ENCODE data around the gene ZNF236. TPM values are rescaled to one million over a fixed set of nuclear protein-coding genes. Genes with fewer than 3 reads are reported as not detected.
"Not testable (repeated sequence)": the region's sequence is repeated elsewhere in the genome, so short reads cannot be mapped to it uniquely, and the experiment has no call there.

The ZNF236 gene
- total and polyA plus RNA-seq, 11 donors, result 1.9 to 17.0 (median 10.4) TPM

DNA sequence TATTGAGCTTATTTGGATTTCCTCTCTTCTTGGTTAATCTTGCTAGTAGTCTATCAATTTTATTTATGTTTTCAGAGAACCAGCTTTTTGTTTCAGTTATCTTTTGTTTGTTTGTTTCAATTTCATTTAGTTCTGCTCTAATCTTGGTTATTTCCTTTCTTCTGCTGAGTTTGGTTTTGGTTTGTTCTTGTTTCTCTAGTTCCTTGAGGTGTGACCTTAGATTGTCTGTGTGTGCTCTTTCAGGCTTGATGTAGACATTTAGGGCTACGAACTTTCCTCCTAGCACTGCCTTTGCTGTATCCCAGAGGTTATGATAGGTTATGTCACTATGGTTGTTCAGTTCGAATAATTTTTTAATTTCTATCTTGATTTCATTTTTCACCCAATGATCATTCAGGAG, 141.6 kb downstream of the ZNF236 start:
- Histone ChIP-seq H3K4me3 (no peak overlapping the region), H3K27ac (no peak overlapping the region), H3K27me3 (no peaks in the 10 kb centered on the region), H3K36me3 (peaks cover 0 to 52% (median 31%) of the 10 kb centered on the region in 9 donors), H3K9me3 (peaks cover 0 to 4% (median 0%) of the 10 kb centered on the region in 12 donors), H3K4me1 (peaks cover 0 to 14% (median 2%) of the 10 kb centered on the region in 12 donors)
- no peak for ATAC-seq
- no peak for DNase-seq
- 93 to 97% (median 95%) methylated on average over 2 of the region's 2 CpGs for WGBS, 4 donors
- TF ChIP-seq POLR2A (IDR thresholded peaks at IDR 0.05), result no peak
- TF ChIP-seq, protein P1, sequence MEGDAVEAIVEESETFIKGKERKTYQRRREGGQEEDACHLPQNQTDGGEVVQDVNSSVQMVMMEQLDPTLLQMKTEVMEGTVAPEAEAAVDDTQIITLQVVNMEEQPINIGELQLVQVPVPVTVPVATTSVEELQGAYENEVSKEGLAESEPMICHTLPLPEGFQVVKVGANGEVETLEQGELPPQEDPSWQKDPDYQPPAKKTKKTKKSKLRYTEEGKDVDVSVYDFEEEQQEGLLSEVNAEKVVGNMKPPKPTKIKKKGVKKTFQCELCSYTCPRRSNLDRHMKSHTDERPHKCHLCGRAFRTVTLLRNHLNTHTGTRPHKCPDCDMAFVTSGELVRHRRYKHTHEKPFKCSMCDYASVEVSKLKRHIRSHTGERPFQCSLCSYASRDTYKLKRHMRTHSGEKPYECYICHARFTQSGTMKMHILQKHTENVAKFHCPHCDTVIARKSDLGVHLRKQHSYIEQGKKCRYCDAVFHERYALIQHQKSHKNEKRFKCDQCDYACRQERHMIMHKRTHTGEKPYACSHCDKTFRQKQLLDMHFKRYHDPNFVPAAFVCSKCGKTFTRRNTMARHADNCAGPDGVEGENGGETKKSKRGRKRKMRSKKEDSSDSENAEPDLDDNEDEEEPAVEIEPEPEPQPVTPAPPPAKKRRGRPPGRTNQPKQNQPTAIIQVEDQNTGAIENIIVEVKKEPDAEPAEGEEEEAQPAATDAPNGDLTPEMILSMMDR (IDR thresholded peaks at IDR 0.05), result no peak
- intact Hi-C loops (cut with DNase I), result no loop called here

DNA sequence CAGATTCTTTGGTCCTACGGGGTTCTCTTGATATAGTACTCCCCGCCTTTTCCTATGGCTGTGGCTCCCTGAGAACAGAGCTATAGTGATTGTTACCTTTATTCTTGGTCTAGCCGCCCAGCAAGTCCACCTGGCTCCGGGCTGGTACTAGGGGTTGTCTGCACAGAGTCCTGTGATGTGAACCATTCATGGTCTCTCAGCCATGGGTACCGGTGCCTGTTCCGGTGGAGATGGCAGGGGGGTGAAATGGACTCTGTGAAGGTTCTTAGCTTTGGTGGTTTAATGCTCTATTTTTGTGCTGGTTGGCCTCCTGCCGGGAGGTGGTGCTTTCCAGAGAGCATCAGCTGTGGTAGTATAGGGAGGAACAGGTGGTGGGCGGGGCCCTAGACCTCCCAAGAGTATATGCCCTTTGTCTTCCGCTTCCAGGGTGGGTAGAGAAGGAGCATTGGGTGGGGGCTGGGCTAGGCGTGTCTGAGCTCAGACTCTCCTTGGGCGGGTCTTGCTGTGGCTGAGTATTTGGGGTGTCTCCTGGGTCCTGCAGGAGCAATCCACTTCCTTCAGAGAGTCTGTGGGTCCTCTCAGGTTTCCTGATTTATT, 143.3 kb downstream of the ZNF236 start:
- DNase-seq; H3K9me3 ChIP-seq; H3K27ac ChIP-seq; H3K27me3 ChIP-seq; intact Hi-C loops (cut with DNase I); ATAC-seq; H3K4me3 ChIP-seq: not testable (repeated sequence)
- Histone ChIP-seq H3K36me3 (peaks cover 0 to 45% (median 18%) of the 10 kb centered on the region in 9 donors), H3K4me1 (peaks cover 0 to 14% (median 0%) of the 10 kb centered on the region in 12 donors)
- WGBS, 4 donors, result 91 to 96% (median 94%) methylated on average over 11 of the region's 11 CpGs

DNA sequence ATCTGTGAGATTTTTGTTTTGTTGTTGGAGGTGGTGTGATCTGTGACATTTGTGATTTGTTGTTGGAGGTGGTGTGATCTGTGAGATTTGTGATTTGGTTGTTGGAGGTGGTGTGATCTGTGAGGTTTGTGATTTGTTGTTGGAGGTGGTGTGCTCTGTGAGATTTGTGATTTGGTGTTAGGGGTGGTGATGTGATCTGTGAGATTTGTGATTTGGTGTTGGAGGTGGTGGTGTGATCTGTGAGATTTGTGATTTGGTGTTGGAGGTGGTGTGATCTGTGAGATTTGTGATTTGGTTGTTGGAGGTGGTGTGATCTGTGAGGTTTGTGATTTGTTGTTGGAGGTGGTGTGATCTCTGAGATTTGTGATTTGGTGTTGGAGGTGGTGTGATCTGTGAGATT, 144.9 kb downstream of the ZNF236 start:
- not testable (repeated sequence) for H3K27ac ChIP-seq

DNA sequence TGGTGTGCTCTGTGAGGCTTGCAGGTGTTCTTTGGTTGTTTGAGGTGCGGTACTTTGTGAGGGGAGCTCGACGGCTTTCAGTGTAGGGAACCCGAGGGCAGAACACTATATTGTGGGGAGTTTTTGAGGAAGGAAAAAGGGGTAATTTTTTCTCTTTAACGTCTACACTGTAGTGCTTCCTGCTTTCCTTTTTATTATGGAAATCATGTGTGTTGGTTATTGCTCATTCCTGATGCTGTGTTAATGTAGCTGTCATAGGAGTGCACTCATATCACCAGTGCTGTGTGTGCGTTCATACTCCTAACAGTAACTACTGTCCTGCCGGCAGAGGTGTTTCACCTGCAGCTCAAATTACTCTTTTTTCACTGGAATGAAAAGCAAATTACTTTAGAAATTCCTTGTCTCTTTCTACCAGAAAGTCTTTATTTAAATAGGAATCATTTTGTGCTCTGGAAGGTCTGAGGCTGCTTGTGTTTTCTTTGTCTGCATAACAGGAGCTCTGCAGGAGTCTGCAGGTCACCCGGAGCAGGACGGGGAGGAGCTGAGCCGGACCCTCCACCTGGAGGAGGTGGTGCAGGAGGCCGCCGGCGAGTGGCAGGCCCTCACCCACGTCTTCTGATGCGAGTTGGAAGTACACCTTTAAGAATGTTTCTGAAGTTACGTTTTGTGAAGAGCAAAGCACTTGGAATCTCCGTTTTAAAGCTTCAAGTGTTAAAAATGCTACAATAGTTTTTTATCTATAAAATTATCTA, 145.5 kb downstream of the ZNF236 start:
- no peak overlapping the region for H3K4me3 ChIP-seq
- H3K27me3 ChIP-seq, result no peaks in the 10 kb centered on the region
- DNase-seq, result no peak
- peaks cover 0 to 18% (median 0%) of the 10 kb centered on the region in 12 donors for H3K4me1 ChIP-seq
- ATAC-seq, result no peak
- no peak for TF ChIP-seq POLR2A (IDR thresholded peaks at IDR 0.05)
- TF ChIP-seq, protein P1 (IDR thresholded peaks at IDR 0.05), result no peak
- H3K36me3 ChIP-seq, result peaks cover 0 to 24% (median 15%) of the 10 kb centered on the region in 9 donors
- no peaks in the 10 kb centered on the region for H3K9me3 ChIP-seq
- intact Hi-C loops (cut with DNase I), result no loop called here
- H3K27ac ChIP-seq, result no peak overlapping the region
- WGBS, 4 donors, result 64 to 73% (median 69%) methylated on average over 17 of the region's 17 CpGs

More for the DNA sequence above, 144.9 kb downstream of the ZNF236 start:
- DNase-seq; H3K9me3 ChIP-seq; ATAC-seq; intact Hi-C loops (cut with DNase I); H3K27me3 ChIP-seq; H3K4me3 ChIP-seq: not testable (repeated sequence)
- peaks cover 0 to 30% (median 15%) of the 10 kb centered on the region in 9 donors for H3K36me3 ChIP-seq
- H3K4me1 ChIP-seq, result peaks cover 0 to 14% (median 0%) of the 10 kb centered on the region in 12 donors

DNA sequence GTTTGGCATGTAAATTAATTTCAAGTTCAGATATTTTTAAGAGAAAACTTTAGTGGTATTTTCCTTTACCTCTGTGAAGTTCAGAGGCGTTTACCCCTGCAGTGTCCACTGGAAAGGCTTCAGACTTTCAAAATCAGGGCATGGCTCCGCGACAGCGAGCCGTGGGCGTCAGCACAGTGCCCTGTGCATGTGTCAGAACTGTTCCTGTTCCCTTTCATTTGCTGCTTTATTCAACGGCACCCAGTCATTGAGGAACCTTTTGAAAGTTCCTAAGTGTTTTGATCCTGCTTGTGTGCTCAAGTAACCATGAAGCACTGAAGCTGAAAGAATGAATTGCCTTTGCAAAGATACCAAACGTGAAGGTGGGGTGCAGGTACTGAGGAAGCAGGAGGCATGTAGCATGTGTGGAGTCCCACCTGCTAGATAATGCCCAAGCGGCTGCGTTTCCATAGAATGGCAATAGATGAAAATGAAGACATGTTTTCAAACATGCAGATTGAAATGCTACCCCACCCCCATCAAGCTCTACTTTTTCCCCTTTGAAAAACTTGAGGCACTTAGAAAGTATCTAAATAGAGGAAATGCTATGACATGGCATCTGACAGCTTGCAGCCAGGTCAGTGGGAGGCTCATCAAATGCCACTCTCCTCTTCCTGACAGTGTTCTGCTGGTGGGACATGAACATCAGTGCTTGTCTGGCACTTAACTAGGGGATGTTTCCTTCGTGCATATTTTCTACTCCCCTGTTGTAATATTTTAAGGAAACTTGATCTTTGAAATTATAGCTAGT, 148.6 kb downstream of the ZNF236 start:
- Histone ChIP-seq H3K27ac (no peak overlapping the region), H3K27me3 (no peaks in the 10 kb centered on the region), H3K36me3 (peaks cover 0 to 24% (median 15%) of the 10 kb centered on the region in 9 donors), H3K4me3 (no peak overlapping the region), H3K9me3 (no peaks in the 10 kb centered on the region), H3K4me1 (peaks cover 0 to 6% (median 0%) of the 10 kb centered on the region in 12 donors)
- intact Hi-C loops (cut with DNase I), result no loop called here
- ATAC-seq (no peak), DNase-seq (no peak)
- TF ChIP-seq POLR2A (IDR thresholded peaks at IDR 0.05), result no peak
- TF ChIP-seq, protein P1 (IDR thresholded peaks at IDR 0.05), result no peak
- WGBS, 4 donors, result 80 to 86% (median 84%) methylated on average over 11 of the region's 11 CpGs
